SK-N-SH treated with all-trans-retinoic acid at 6 μM for 48 hours (cell line): ENCODE data around the gene BUB1B.

Experiments
- ATAC-seq: fragments of 200-7000 bp; cut with Tn5 transposase; 3 replicates; pipeline ENCODE4 v1.9.1; 2020; ENCODE audit warnings: mild to moderate bottlenecking, moderate library complexity
- ARNTL ChIP-seq: fragments of 450-650 bp; formaldehyde crosslinking; IDR thresholded peaks from 2 replicates; pipeline ENCODE4 v1.5.0; 2020; ENCODE audit warnings: low read depth, mild to moderate bottlenecking, moderate library complexity, borderline replicate concordance
- BACH2 ChIP-seq: fragments of 250-450 bp; sonication (Bioruptor Pico); IDR thresholded peaks from 2 replicates; pipeline ENCODE4 v1.9.0; 2021; ENCODE audit warnings: mild to moderate bottlenecking, borderline replicate concordance
- CREB5 ChIP-seq: fragments of 250-450 bp; sonication (Bioruptor Pico); IDR thresholded peaks from 2 replicates; pipeline ENCODE4 v1.5.1; 2020; ENCODE audit warnings: low read depth, mild to moderate bottlenecking, moderate library complexity
- CSRNP3 ChIP-seq: fragments of 250-450 bp; sonication (Bioruptor Pico); IDR thresholded peaks from 2 replicates; pipeline ENCODE4 v1.5.1; 2021; ENCODE audit warnings: mild to moderate bottlenecking, moderate library complexity
- ESRRG ChIP-seq: fragments of 250-450 bp; sonication (Bioruptor Pico); IDR thresholded peaks from 2 replicates; pipeline ENCODE4 v1.6.1; 2021; ENCODE audit warnings: mild to moderate bottlenecking
- GLIS3 ChIP-seq: fragments of 250-450 bp; sonication (Bioruptor Pico); IDR thresholded peaks from 2 replicates; pipeline ENCODE4 v1.5.0; 2020; ENCODE audit warnings: mild to moderate bottlenecking, moderate library complexity
- ISL1 ChIP-seq: fragments of 250-450 bp; sonication (Bioruptor Pico); IDR thresholded peaks from 2 replicates; pipeline ENCODE4 v2.1.2; 2022; ENCODE audit warnings: mild to moderate bottlenecking, moderate library complexity
- OSR1 ChIP-seq: fragments of 250-450 bp; sonication (Bioruptor Pico); IDR thresholded peaks from 2 replicates; pipeline ENCODE4 v1.8.0; 2022; ENCODE audit warnings: moderate library complexity, mild to moderate bottlenecking, inconsistent platforms
- POU6F1 ChIP-seq: fragments of 250-450 bp; sonication (Bioruptor Pico); IDR thresholded peaks from 2 replicates; pipeline ENCODE4 v1.8.0; 2021; ENCODE audit warnings: low read depth, mild to moderate bottlenecking, moderate library complexity, borderline replicate concordance
- PPARA ChIP-seq: fragments of 250-450 bp; sonication (Bioruptor Pico); IDR thresholded peaks from 2 replicates; pipeline ENCODE4 v1.5.0; 2020; ENCODE audit warnings: mild to moderate bottlenecking, borderline replicate concordance
- RARB ChIP-seq: fragments of 250-450 bp; sonication (Bioruptor Pico); IDR thresholded peaks from 2 replicates; pipeline ENCODE4 v1.8.0; 2021; ENCODE audit warnings: mild to moderate bottlenecking, moderate library complexity
- SNAI2 ChIP-seq: fragments of 250-450 bp; sonication (Bioruptor Pico); IDR thresholded peaks from 2 replicates; pipeline ENCODE4 v1.5.0; 2020; ENCODE audit warnings: mild to moderate bottlenecking, moderate library complexity
- TCF4 ChIP-seq: fragments of 250-450 bp; sonication (Bioruptor Pico); IDR thresholded peaks from 2 replicates; pipeline ENCODE4 v1.8.0; 2021; ENCODE audit warnings: mild to moderate bottlenecking, moderate library complexity, borderline replicate concordance
- TOX ChIP-seq: fragments of 250-450 bp; sonication (Bioruptor Pico); IDR thresholded peaks from 2 replicates; pipeline ENCODE4 v1.8.0; 2021; ENCODE audit warnings: mild to moderate bottlenecking, moderate library complexity, borderline replicate concordance
- TSHZ2 ChIP-seq: fragments of 250-450 bp; sonication (Bioruptor Pico); IDR thresholded peaks from 2 replicates; pipeline ENCODE4 v1.5.0; 2020; ENCODE audit warnings: mild to moderate bottlenecking, moderate library complexity
- ZC3H10 ChIP-seq: fragments of 250-450 bp; sonication (Bioruptor Pico); IDR thresholded peaks from 2 replicates; pipeline ENCODE4 v1.5.1; 2021; ENCODE audit warnings: mild to moderate bottlenecking, moderate library complexity
- ZFP3 ChIP-seq: fragments of 250-450 bp; sonication (Bioruptor Pico); IDR thresholded peaks from 2 replicates; pipeline ENCODE4 v1.5.0; 2020; ENCODE audit warnings: mild to moderate bottlenecking, moderate library complexity
- ZNF565 ChIP-seq: fragments of 450-650 bp; formaldehyde crosslinking; conservative IDR thresholded peaks from 2 replicates; pipeline ENCODE4 v1.5.0; 2020; ENCODE audit warnings: low read depth, mild to moderate bottlenecking, moderate library complexity
- ZNF70 ChIP-seq: fragments of 450-650 bp; formaldehyde crosslinking; IDR thresholded peaks from 2 replicates; pipeline ENCODE4 v1.5.0; 2020; ENCODE audit warnings: mild to moderate bottlenecking, moderate library complexity
- ZNF8 ChIP-seq: fragments of 450-650 bp; formaldehyde crosslinking; IDR thresholded peaks from 2 replicates; pipeline ENCODE4 v1.5.0; 2020; ENCODE audit warnings: mild to moderate bottlenecking, moderate library complexity

BUB1B gene

GRCh38 chr15:40245666-40246450, 85.0 kb downstream of the BUB1B start:
- ATAC-seq = no peak
- TF ChIP-seq CSRNP3 (CRISPR knock-in tag) (no peak), RARB (CRISPR knock-in tag) (no peak), TOX (CRISPR knock-in tag) (no peak), ESRRG (CRISPR knock-in tag) (no peak), ZC3H10 (CRISPR knock-in tag) (no peak), ZNF8 (CRISPR knock-in tag) (no peak), SNAI2 (CRISPR knock-in tag) (no peak), BACH2 (no peak), PPARA (no peak), TCF4 (no peak), ZNF70 (CRISPR knock-in tag) (no peak), POU6F1 (CRISPR knock-in tag) (no peak), ZNF565 (CRISPR knock-in tag) (no peak), ZFP3 (no peak), CREB5 (CRISPR knock-in tag) (no peak), ARNTL (CRISPR knock-in tag) (no peak), OSR1 (CRISPR knock-in tag) (no peak), ISL1 (CRISPR knock-in tag) (no peak)

GRCh38 chr15:40246496-40247280, 85.8 kb downstream of the BUB1B start:
- ATAC-seq = no peak
- no peak for TF ChIP-seq GLIS3 (CRISPR knock-in tag)
- TF ChIP-seq RARB (CRISPR knock-in tag) = no peak
- no peak for TF ChIP-seq CREB5 (CRISPR knock-in tag)
- TF ChIP-seq ZFP3 = no peak
- no peak for TF ChIP-seq ARNTL (CRISPR knock-in tag)
- TF ChIP-seq SNAI2 (CRISPR knock-in tag) = no peak
- no peak for TF ChIP-seq OSR1 (CRISPR knock-in tag)
- TF ChIP-seq TSHZ2 (CRISPR knock-in tag) = no peak
- no peak for TF ChIP-seq ZNF565 (CRISPR knock-in tag)
- TF ChIP-seq ZNF8 (CRISPR knock-in tag) = no peak
- no peak for TF ChIP-seq ZC3H10 (CRISPR knock-in tag)
- TF ChIP-seq ESRRG (CRISPR knock-in tag) = no peak
- no peak for TF ChIP-seq PPARA
